HEK293T (cell line): ENCODE measurements around the gene CAPZA2.

Experiments used
- ARNT ChIP-seq: fragments of 450-650 bp; IDR thresholded peaks from 2 replicates; pipeline ENCODE4 v1.6.1; 2017; ENCODE audit warnings: mild to moderate bottlenecking
- BHLHE40 ChIP-seq: fragments of 450-650 bp; IDR thresholded peaks from 2 replicates; pipeline ENCODE4 v1.6.1; 2016; ENCODE audit warnings: mild to moderate bottlenecking, moderate library complexity, borderline replicate concordance
- ELF4 ChIP-seq: fragments of 450-650 bp; IDR thresholded peaks from 2 replicates; pipeline ENCODE4 v1.6.1; 2017; ENCODE audit warnings: antibody characterized with exemption
- FOXA1 ChIP-seq: fragments of 450-650 bp; IDR thresholded peaks from 2 replicates; pipeline ENCODE4 v1.6.1; 2016; ENCODE audit warnings: mild to moderate bottlenecking
- FOXM1 ChIP-seq: fragments of 450-650 bp; IDR thresholded peaks from 2 replicates; pipeline ENCODE4 v1.6.1; 2017; ENCODE audit warnings: mild to moderate bottlenecking, borderline replicate concordance
- L3MBTL2 ChIP-seq: fragments of 450-650 bp; conservative IDR thresholded peaks from 2 replicates; pipeline ENCODE4 v1.6.1; 2016; ENCODE audit warnings: mild to moderate bottlenecking
- LEF1 ChIP-seq: fragments of 450-650 bp; IDR thresholded peaks from 2 replicates; pipeline ENCODE4 v1.6.1; 2017; ENCODE audit warnings: mild to moderate bottlenecking, borderline replicate concordance
- SP1 ChIP-seq: fragments of 450-650 bp; IDR thresholded peaks from 2 replicates; pipeline ENCODE4 v1.6.1; 2017
- SUZ12 ChIP-seq: fragments of 450-650 bp; IDR thresholded peaks from 2 replicates; pipeline ENCODE4 v1.6.1; 2016; ENCODE audit warnings: mild to moderate bottlenecking
- ZNF384 ChIP-seq: fragments of 450-650 bp; IDR thresholded peaks from 2 replicates; pipeline ENCODE4 v1.6.1; 2016
- TF ChIP-seq, protein P1 (sequence below): fragments of 450-650 bp; IDR thresholded peaks from 2 replicates; pipeline ENCODE4 v1.6.1; 2016

DNA sequence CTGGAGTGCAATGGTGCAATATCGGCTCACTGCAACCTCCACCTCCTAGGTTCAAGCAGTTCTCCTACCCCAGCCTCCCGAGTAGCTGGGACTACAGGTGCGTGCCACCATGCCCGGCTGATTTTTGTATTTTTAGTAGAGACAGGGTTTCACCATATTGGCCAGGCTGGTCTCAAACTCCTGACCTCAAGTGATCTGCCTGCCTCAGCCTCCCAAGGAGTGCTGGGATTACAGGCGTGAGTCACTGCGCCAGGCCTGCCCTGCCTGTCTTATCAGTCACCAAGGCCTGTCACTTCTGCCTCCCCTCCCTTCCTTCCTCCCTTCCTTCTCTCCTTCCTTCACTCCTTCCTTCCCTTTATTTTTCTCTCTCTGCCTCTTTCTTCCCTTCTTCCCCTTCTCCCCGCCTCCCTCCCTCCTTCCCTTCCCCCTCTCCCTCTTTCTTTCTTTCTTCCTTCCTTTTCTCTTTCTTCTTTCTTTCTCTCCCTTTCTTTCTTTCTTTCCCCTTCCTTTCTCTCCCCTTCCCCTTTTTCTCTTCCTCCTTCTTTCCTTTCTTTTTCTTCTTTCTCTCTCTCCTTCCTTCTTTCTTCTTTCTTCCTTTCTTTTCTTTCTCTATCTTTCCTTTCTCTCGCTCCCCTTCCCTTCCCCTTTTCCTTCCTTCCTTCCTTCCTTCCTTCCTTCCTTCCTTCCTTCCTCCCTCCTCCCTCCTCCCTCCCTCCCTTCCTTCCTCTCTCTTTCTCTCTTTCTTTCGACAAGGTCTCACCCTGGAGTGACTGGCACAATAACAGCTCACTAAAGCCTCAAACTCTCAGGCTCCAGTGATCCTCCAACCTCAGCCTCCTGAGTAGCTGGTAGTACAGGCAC is 87.8 kb downstream of the CAPZA2 start:
- no peak for TF ChIP-seq SUZ12
- no peak for TF ChIP-seq FOXA1
- TF ChIP-seq FOXM1: no peak
- no peak for TF ChIP-seq ZNF384
- no peak for TF ChIP-seq BHLHE40
- no peak for TF ChIP-seq SP1
- no peak for TF ChIP-seq ELF4
- no peak for TF ChIP-seq LEF1
- no peak for TF ChIP-seq ARNT
- TF ChIP-seq, protein P1, sequence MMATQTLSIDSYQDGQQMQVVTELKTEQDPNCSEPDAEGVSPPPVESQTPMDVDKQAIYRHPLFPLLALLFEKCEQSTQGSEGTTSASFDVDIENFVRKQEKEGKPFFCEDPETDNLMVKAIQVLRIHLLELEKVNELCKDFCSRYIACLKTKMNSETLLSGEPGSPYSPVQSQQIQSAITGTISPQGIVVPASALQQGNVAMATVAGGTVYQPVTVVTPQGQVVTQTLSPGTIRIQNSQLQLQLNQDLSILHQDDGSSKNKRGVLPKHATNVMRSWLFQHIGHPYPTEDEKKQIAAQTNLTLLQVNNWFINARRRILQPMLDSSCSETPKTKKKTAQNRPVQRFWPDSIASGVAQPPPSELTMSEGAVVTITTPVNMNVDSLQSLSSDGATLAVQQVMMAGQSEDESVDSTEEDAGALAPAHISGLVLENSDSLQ: no peak
- no peak for TF ChIP-seq L3MBTL2
